Omental fat pad (tissue), 4 donors: ENCODE measurements around the gene MEF2C. TPM values are rescaled to one million over a fixed set of nuclear protein-coding genes. Genes with fewer than 3 reads are reported as not detected.

Source experiments
- ATAC-seq: fragments of 150-250 bp; one replicate; pipeline ENCODE4 v1.9.1; 2016; ENCODE audit warnings: mild to moderate bottlenecking, moderate library complexity; ENCODE audit not compliant: low FRiP score
- DNase-seq: peaks from one replicate; pipeline ENCODE4 v3.0.0-alpha.2; 2019; ENCODE audit warnings: low spot score
- total RNA-seq, 4 donors: library from RNA; depleted of rRNA; stranded (reverse); fragments of >200 nt; gene quantifications; one replicate each; pipeline ENCODE4 v1.1.0, GENCODE V29; 2016
- TF ChIP-seq, protein P1 (sequence below), 3 donors: fragments of 450-650 bp; IDR thresholded peaks; one replicate each; pipeline ENCODE4 v1.5.1; 2016 to 2017; ENCODE audit warnings: antibody characterized with exemption in 3 of 3, mild to moderate bottlenecking in 3 of 3, moderate library complexity in 2 of 3

Gene MEF2C
- total RNA-seq, 4 donors from 2014 or later, result 25.4 to 97.7 (median 44.0) TPM

DNA sequence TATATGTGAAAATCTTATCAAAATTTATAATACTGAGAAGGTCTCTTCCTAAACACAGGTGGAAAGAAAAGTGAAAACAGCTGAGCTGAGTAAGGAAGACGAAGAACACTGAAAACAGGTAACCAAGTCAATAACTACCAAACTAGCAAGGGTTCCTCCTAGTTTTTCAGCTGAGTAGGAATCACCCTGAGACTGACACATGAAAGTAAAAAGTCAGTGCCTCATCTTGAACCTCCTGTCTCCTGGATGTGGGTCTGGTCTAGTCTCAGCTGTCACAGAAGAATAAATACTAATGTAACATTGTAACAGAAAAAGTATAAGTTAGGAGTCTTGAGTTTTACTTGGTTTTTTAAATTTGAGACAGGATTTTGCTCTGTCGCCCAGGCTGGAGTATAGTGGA lies 121.0 kb downstream of the MEF2C start:
- TF ChIP-seq, protein P1, sequence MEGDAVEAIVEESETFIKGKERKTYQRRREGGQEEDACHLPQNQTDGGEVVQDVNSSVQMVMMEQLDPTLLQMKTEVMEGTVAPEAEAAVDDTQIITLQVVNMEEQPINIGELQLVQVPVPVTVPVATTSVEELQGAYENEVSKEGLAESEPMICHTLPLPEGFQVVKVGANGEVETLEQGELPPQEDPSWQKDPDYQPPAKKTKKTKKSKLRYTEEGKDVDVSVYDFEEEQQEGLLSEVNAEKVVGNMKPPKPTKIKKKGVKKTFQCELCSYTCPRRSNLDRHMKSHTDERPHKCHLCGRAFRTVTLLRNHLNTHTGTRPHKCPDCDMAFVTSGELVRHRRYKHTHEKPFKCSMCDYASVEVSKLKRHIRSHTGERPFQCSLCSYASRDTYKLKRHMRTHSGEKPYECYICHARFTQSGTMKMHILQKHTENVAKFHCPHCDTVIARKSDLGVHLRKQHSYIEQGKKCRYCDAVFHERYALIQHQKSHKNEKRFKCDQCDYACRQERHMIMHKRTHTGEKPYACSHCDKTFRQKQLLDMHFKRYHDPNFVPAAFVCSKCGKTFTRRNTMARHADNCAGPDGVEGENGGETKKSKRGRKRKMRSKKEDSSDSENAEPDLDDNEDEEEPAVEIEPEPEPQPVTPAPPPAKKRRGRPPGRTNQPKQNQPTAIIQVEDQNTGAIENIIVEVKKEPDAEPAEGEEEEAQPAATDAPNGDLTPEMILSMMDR (IDR thresholded peaks at IDR 0.05), result no peak
- no peak for ATAC-seq
- no peak for DNase-seq

GRCh38 chr5:88761269-88761850 lies 121.6 kb downstream of the MEF2C start:
- no peak for ATAC-seq
- no peak for DNase-seq
- TF ChIP-seq, protein P1 (IDR thresholded peaks at IDR 0.05), result no peak

GRCh38 chr5:88760527-88760926 lies 122.5 kb downstream of the MEF2C start:
- DNase-seq (no peak), ATAC-seq (no peak)
- TF ChIP-seq, protein P1 (IDR thresholded peaks at IDR 0.05), result no peak

DNA sequence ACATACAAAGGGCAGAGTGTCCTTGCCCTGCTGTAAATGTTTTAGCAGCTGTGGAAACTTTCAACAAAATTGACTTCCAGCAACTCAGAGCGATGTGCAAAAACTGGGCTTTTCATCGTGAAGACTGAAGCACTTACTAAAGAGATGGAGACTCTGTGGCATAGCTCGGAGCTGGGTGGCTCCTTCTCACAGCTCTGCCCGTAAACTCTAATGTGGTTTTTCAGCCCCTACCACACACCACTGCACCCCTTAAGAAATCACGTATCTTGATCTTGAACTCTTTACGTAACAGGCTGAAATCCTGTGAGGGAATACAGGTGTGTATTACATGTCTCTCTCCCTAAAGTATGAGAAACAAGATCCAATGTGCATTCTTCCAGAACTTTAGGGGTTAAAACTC lies 124.4 kb downstream of the MEF2C start:
- TF ChIP-seq, protein P1 (IDR thresholded peaks at IDR 0.05), result no peak
- no peak for ATAC-seq
- no peak for DNase-seq

DNA sequence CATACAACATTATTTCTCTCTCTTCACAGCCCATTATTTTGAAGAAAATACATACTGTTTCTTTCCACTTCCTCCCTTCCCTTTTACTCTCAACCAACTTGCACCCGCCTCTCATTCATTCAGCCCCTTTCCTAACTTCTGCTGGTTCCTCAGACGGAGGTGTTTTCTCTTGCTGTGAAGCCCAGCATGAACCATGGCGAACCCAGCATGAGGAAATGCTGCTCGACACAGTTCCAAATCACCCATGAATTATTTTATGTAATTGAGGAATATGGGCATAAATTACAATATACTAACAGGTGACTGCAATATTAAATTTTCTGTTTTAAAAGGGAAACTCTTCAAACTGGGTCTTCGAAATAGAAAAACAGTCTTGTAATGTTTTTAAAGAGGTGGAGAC lies 124.8 kb downstream of the MEF2C start:
- TF ChIP-seq, protein P1 (IDR thresholded peaks at IDR 0.05), result no peak
- no peak for ATAC-seq
- no peak for DNase-seq

GRCh38 chr5:88756953-88757352 lies 126.0 kb downstream of the MEF2C start:
- TF ChIP-seq, protein P1 (IDR thresholded peaks at IDR 0.05), result no peak
- ATAC-seq (no peak), DNase-seq (no peak)

GRCh38 chr5:88748666-88749065 lies 134.3 kb downstream of the MEF2C start:
- ATAC-seq (no peak), DNase-seq (no peak)
- TF ChIP-seq, protein P1 (IDR thresholded peaks at IDR 0.05), result no peak
